ENCODE data around the gene MTHFD2.
A peak's percentile ranks its signal among the peaks of the same experiment; 100 is the strongest.
"Not testable (repeated sequence)": the region's sequence is repeated elsewhere in the genome, so short reads cannot be mapped to it uniquely, and the experiment has no call there.

Gene MTHFD2

GRCh38 chr2:74198461-74199274 lies at the start of gene MTHFD2:
MTHFD2 (plus strand) TSS chr2:74198615; CDS start chr2:74198642, 27 bp downstream.
- peak; percentile 90 for ATAC-seq

- ATAC-seq: no peak
Measured at GRCh38 chr2:74149247-74149525, 49.2 kb upstream of the MTHFD2 start.

DNA sequence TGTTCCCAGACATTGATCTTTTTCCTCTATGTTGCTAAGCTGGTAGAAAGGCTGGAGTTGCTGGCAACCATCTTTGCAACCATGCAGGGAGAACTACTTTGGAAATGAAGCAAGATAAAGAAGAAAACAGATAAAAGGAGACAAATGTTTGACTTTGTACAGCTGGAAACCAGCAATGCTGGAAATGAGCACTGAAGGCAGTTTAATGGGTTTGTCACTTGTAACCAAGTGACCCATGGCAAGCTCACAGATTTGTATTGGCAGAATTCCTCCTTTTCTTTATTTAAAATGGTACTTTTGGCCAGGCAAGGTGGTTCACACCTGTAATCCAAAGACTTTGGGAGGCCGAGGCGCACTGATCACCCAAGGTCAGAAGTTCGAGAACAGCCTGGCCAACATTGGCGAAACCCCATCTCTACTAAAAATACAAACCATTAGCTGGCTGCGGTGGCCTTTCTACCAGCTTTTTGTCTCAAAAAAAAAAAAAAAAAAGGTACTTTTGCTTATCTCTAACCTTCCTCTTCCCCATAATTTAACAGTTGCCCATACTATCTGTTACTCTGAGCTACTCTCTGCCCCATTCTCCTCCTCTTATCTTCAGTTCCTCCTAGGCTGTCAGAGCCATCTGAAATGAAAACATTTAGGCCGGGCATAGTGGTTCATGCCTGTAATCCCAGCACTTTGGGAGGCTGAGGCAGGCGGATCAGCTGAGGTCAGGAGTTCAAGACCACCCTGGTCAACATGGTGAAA lies 48.7 kb upstream of the MTHFD2 start:
- ATAC-seq: no peak

DNA sequence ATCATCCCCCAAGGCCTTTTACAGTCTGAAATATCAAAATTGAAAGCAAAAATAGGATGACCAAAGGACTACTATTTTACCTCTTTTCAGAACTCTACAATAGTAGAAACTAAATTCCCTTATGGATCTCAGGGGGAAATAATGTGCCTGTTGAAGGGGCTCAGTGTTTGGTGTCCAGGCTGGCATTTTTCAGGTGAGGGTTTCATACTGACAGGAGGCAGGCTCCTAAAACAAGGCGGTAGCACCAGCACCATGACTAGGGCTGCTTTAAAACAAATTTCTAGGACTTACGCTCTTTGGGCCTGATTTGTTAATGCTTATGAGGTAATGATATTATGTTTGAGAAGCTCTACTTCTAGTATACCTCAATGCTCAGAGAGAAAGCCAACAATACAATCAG lies 45.5 kb upstream of the MTHFD2 start:
- no peak for ATAC-seq

DNA sequence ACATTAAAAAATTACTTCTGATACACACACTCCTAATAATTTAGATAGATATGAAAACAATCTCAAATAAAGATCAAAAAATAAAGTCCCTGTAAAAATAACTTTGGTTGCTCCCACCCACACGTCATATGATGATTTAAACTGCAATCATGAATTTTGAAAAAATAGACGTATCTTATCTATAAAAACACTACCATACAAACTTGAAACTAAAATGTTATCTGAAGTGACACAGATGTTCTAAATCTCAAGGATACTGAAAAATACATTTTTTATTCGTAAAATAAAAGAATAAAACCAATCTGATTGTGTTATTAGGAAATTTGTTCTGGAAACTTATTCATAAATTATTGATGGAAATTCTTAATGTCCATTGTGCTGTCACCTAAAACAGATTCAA lies 42.6 kb upstream of the MTHFD2 start:
- no peak for ATAC-seq

- no peak for ATAC-seq
Measured at GRCh38 chr2:74162951-74163350, 35.5 kb upstream of the MTHFD2 start.

GRCh38 chr2:74164761-74165160 lies 33.7 kb upstream of the MTHFD2 start:
- ATAC-seq: no peak

DNA sequence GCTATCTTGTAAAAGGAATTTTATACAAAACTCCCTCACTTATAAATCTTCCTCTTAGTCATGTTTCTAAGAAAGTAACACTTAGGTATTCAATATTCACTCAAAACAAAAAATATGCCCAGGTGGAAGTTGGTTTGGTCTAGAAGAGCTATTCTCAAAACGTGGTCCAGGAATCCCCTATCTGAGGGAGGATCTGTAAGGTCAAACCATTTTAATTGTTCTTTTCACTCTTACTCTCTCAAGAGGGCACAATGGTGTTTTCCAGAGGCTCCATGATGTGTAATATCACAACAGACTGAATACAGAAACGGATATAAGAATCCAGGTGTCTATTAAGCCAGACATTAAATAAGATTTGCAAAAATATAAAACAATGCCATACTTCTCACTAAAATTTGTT lies 29.7 kb upstream of the MTHFD2 start:
- peak; percentile 21 to 55 for ATAC-seq

- no peak for ATAC-seq
Measured at GRCh38 chr2:74174909-74175308, 23.5 kb upstream of the MTHFD2 start.

- ATAC-seq: no peak
Measured at GRCh38 chr2:74177696-74178095, 20.7 kb upstream of the MTHFD2 start.

GRCh38 chr2:74178211-74179062 lies 20.0 kb upstream of the MTHFD2 start, which contains the start of gene MOB1A:
MOB1A (minus strand) TSS chr2:74178879; CDS start chr2:74178674, 205 bp downstream.
- peak; percentile 94 to 96 for ATAC-seq

DNA sequence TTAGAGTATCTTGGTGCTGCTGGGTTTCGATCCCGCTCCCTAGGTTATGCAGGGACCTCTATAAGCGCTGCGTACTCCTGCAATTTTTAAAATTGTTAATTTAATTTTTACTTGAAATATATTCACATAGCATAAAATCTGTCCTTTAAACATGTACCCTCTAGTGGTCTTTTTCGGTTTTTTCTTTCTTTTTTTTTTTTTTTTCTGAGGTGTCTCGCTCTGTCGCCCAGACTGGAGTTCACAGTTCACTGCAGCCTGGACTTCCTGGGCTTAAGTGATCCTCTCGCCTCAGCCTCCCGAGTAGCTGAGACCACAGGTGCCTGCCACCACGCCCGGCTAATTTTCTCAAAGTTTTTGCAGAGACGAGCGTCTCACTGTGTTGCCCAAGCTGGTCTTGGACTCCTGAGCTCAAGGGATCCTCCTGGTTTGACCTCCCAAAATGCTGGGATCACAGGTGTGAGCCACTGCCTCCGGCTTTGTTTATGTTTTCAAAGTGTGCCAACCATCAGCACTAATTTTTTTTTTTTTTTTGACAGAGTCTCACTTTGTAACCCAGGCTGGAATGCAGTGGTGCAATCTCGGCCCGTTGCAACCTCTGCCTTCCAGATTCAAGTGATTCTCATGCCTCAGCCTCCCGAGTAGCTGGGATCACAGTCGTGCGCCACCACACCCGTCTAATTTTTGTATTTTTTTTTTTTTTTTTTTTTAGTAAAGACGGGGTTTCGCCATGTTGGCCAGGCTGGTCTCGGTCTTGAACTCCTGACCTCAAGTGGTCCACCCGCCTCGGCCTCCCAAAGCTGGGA lies 19.2 kb upstream of the MTHFD2 start:
- peak; percentile 24 to 27 for ATAC-seq

GRCh38 chr2:74181739-74182138 lies 16.7 kb upstream of the MTHFD2 start:
- no peak for ATAC-seq

GRCh38 chr2:74183878-74184277 lies 14.5 kb upstream of the MTHFD2 start:
- no peak for ATAC-seq

DNA sequence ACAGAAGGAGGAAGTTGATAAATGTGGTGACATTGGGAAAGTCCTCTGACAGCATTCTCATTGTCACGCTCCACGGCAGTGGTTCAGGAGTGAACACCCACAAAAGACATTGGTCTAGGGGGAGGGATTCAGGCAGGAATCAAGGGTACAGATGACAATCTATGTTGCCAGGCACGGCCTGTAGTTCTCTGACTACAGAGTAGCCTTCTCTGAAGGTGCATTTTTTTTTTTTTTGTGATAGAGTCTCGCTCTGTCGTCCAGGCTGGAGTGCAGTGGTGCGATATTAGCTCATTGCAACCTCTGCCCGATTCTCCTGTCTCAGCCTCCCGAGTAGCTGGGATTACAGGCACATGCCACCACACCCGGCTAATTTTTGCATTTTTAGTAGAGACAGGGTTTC lies 12.4 kb upstream of the MTHFD2 start:
- peak; percentile 79 to 83 for ATAC-seq

GRCh38 chr2:74186706-74187105 lies 11.7 kb upstream of the MTHFD2 start:
- not testable (repeated sequence) for ATAC-seq

- no peak for ATAC-seq
Measured at GRCh38 chr2:74188018-74188601, 10.3 kb upstream of the MTHFD2 start.

DNA sequence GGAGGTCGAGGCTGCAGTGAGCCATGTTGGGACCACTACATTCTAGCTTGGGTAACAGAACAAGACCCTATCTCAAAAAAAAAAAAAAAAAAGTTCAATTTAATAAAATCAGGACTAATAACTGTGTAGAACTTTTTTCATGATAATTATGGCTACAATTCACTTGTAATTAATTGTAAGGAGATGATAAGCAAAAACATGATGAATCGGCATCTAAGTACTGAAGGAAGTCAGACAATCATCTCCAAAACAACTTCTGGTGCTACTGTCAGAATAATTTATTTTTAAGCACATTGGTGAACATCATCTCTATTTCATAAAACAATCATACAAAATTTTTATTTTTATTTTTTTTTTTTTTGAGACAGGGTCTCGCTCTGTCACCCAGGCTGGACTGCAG lies 9.7 kb upstream of the MTHFD2 start:
- ATAC-seq: no peak

GRCh38 chr2:74191596-74192380 lies 6.6 kb upstream of the MTHFD2 start:
- no peak for ATAC-seq

GRCh38 chr2:74194799-74195198 lies 3.6 kb upstream of the MTHFD2 start:
- no peak for ATAC-seq

- ATAC-seq: no peak
Measured at GRCh38 chr2:74197049-74197448, 1.4 kb upstream of the MTHFD2 start.
